Measurements from ENCODE around the gene MMP15. TPM values are rescaled to one million over a fixed set of nuclear protein-coding genes. Genes with fewer than 3 reads are reported as not detected.
"Not testable (repeated sequence)": the region's sequence is repeated elsewhere in the genome, so short reads cannot be mapped to it uniquely, and the experiment has no call there.

MMP15 gene
- total RNA-seq, 1 donor from 2014 or later: 15.4 TPM

DNA sequence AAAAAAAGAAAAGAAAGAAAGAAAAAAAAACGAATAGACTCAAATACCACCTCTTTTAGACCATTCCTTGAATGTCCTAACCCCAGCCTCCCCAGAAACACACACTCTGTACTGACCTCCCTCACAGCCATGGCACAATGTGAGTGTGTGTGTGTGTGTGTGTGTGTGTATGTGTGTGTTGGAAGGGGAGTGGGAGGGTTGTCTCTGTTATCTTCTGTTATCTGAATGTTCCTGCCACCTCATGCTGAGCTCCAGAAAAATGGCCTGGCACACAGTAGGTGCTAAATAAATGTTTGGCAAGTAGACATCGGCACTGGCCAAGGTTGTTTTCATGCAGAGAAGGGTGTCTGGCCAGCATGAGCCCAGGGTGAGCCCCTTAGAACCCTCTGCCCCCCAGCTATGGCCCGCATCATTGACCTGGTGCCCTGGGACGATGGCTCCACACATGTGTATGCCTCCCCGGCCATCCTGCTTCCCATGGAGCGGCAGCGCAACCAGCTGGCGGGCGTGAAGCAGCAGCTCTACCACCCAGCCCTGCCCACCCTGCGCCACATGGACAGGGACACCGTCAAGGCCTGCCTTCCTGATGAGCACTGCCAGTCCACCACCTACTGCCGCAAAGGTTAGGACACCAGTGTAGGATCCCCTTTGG lies 48.0 kb upstream of the MMP15 start:
- FAIRE-seq (no peak), DNase-seq (ENCODE audit: low read depth) (no peak)
- Histone ChIP-seq H4K20me1 (ENCODE audit: insufficient read depth, low read length) (no peaks in the 10 kb centered on the region), H3K27ac (ENCODE audit: low read depth, low read length) (no peak overlapping the region), H2AFZ (ENCODE audit: low read depth, low read length) (no peak overlapping the region), H3K36me3 (ENCODE audit: insufficient read depth, low read length) (no peaks in the 10 kb centered on the region), H3K4me3 (ENCODE audit: insufficient read depth, low read depth, low read length) (no peak overlapping the region), H3K79me2 (ENCODE audit: insufficient read depth, low read length) (no peaks in the 10 kb centered on the region), H3K27me3 (ENCODE audit: insufficient read depth, low read length) (peaks cover 2% of the 10 kb centered on the region), H3K4me1 (ENCODE audit: insufficient read depth, low read length) (no peaks in the 10 kb centered on the region), H3K4me2 (ENCODE audit: low read length) (no peak overlapping the region), H3K9me3 (ENCODE audit: insufficient read depth, low read depth, low read length) (no peaks in the 10 kb centered on the region), H3K9ac (ENCODE audit: low read length) (no peak overlapping the region)
- TF ChIP-seq, protein P1, sequence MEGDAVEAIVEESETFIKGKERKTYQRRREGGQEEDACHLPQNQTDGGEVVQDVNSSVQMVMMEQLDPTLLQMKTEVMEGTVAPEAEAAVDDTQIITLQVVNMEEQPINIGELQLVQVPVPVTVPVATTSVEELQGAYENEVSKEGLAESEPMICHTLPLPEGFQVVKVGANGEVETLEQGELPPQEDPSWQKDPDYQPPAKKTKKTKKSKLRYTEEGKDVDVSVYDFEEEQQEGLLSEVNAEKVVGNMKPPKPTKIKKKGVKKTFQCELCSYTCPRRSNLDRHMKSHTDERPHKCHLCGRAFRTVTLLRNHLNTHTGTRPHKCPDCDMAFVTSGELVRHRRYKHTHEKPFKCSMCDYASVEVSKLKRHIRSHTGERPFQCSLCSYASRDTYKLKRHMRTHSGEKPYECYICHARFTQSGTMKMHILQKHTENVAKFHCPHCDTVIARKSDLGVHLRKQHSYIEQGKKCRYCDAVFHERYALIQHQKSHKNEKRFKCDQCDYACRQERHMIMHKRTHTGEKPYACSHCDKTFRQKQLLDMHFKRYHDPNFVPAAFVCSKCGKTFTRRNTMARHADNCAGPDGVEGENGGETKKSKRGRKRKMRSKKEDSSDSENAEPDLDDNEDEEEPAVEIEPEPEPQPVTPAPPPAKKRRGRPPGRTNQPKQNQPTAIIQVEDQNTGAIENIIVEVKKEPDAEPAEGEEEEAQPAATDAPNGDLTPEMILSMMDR (IDR thresholded peaks at IDR 0.05; ENCODE audit: insufficient read depth, low read depth, low read length): no peak
- TF ChIP-seq EZH2 (IDR thresholded peaks at IDR 0.05; ENCODE audit: insufficient read depth, low read length): no peak
- no peak overlapping the region for H3K27ac Mint-ChIP-seq (ENCODE audit: unreplicated experiment)
- H3K27me3 Mint-ChIP-seq (ENCODE audit: low read depth, unreplicated experiment): peaks cover 25% of the 10 kb centered on the region
- no peaks in the 10 kb centered on the region for H3K4me1 Mint-ChIP-seq (ENCODE audit: low read depth, unreplicated experiment)
- no peak overlapping the region for H3K4me3 Mint-ChIP-seq (ENCODE audit: unreplicated experiment)
- no peaks in the 10 kb centered on the region for H3K9me3 Mint-ChIP-seq (ENCODE audit: unreplicated experiment)
- no peaks in the 10 kb centered on the region for H3K36me3 Mint-ChIP-seq (ENCODE audit: low read depth, unreplicated experiment)

DNA sequence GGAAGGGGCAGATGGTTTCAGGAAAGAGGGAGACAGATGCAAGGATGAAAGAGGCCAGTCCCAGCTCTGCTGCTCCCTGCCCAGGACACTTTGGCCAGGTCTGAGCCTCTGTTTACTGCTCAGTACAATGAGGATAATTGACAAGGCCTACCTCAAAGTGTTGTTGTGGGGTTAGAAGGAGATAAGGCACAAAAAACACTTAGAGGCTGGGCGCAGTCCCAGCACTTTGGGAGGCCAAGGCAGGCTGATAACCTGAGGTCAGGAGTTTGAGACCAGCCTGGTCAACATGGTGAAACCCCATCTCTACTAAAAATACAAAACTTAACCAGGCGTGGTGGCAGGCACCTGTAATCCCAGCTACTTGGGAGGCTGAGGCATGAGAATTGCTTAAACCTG lies 47.5 kb upstream of the MMP15 start:
- H2AFZ ChIP-seq (ENCODE audit: low read depth, low read length); H3K4me3 Mint-ChIP-seq (ENCODE audit: unreplicated experiment); FAIRE-seq; H3K4me3 ChIP-seq (ENCODE audit: insufficient read depth, low read depth, low read length); H3K9ac ChIP-seq (ENCODE audit: low read length); H3K36me3 Mint-ChIP-seq (ENCODE audit: low read depth, unreplicated experiment); H3K9me3 ChIP-seq (ENCODE audit: insufficient read depth, low read depth, low read length); H3K36me3 ChIP-seq (ENCODE audit: insufficient read depth, low read length); H3K4me2 ChIP-seq (ENCODE audit: low read length); H4K20me1 ChIP-seq (ENCODE audit: insufficient read depth, low read length); H3K27ac Mint-ChIP-seq (ENCODE audit: unreplicated experiment); H3K4me1 Mint-ChIP-seq (ENCODE audit: low read depth, unreplicated experiment); H3K27ac ChIP-seq (ENCODE audit: low read depth, low read length); H3K27me3 ChIP-seq (ENCODE audit: insufficient read depth, low read length); H3K9me3 Mint-ChIP-seq (ENCODE audit: unreplicated experiment); H3K79me2 ChIP-seq (ENCODE audit: insufficient read depth, low read length); H3K4me1 ChIP-seq (ENCODE audit: insufficient read depth, low read length); DNase-seq (ENCODE audit: low read depth): not testable (repeated sequence)
- peaks cover 22% of the 10 kb centered on the region for H3K27me3 Mint-ChIP-seq (ENCODE audit: low read depth, unreplicated experiment)

DNA sequence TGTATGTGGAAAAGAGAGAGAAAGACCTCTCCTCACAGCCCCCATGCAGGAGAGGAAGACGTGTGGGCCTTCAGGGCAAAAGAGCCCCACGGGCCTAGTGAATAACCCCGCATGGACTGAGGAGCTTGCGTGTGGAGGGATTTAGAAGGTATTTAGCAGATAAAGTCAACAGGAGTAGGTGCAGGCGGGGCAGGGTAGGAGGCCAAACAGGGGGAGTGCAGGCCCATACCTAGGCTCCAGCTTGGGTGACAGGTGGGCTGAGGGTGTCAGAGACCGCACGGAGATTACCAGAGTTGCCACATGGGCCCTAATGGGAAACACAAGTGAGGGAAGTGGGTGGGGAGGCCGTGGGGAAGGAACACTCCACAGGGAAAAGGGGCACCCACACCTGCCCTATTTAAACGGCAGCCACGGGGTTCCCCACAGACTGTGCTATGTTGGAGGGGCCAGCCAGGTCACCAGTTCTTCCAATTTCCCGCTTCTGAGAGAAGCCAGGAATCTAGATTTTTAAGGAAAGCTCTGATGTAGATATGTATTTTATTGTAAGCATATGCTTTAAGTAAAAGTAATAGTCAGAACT lies 46.5 kb upstream of the MMP15 start:
- Mint-ChIP-seq H3K36me3 (ENCODE audit: low read depth, unreplicated experiment) (no peaks in the 10 kb centered on the region), H3K4me1 (ENCODE audit: low read depth, unreplicated experiment) (no peaks in the 10 kb centered on the region), H3K27ac (ENCODE audit: unreplicated experiment) (no peak overlapping the region), H3K9me3 (ENCODE audit: unreplicated experiment) (no peaks in the 10 kb centered on the region), H3K27me3 (ENCODE audit: low read depth, unreplicated experiment) (peaks cover 17% of the 10 kb centered on the region), H3K4me3 (ENCODE audit: unreplicated experiment) (no peak overlapping the region)
- DNase-seq (ENCODE audit: low read depth) (no peak), FAIRE-seq (no peak)
- Histone ChIP-seq H3K27ac (ENCODE audit: low read depth, low read length) (no peak overlapping the region), H3K4me2 (ENCODE audit: low read length) (no peak overlapping the region), H3K4me3 (ENCODE audit: insufficient read depth, low read depth, low read length) (no peak overlapping the region), H3K27me3 (ENCODE audit: insufficient read depth, low read length) (peaks cover 2% of the 10 kb centered on the region), H4K20me1 (ENCODE audit: insufficient read depth, low read length) (no peaks in the 10 kb centered on the region), H3K4me1 (ENCODE audit: insufficient read depth, low read length) (no peaks in the 10 kb centered on the region), H3K36me3 (ENCODE audit: insufficient read depth, low read length) (no peaks in the 10 kb centered on the region), H3K9me3 (ENCODE audit: insufficient read depth, low read depth, low read length) (no peaks in the 10 kb centered on the region), H3K9ac (ENCODE audit: low read length) (no peak overlapping the region), H2AFZ (ENCODE audit: low read depth, low read length) (no peak overlapping the region), H3K79me2 (ENCODE audit: insufficient read depth, low read length) (no peaks in the 10 kb centered on the region)
- no peak for TF ChIP-seq EZH2 (IDR thresholded peaks at IDR 0.05; ENCODE audit: insufficient read depth, low read length)
- TF ChIP-seq, protein P1 (IDR thresholded peaks at IDR 0.05; ENCODE audit: insufficient read depth, low read depth, low read length): no peak

Data from astrocyte (in vitro differentiated cells and primary cell).